CD4-positive, CD25-positive, alpha-beta regulatory T cell (primary cell): Measurements from ENCODE around the gene SGMS1. TPM values are rescaled to one million over a fixed set of nuclear protein-coding genes. Genes with fewer than 3 reads are reported as not detected.
"Not testable (repeated sequence)": the region's sequence is repeated elsewhere in the genome, so short reads cannot be mapped to it uniquely, and the experiment has no call there.

ENCODE experiments used
- ATAC-seq, 2 donors: fragments of 150-1000 bp; cut with Tn5 transposase; one replicate each; pipeline ENCODE4 v1.10.0; 2021; ENCODE audit warnings: low read depth in 2 of 2, moderate number of reproducible peaks in 2 of 2, moderate library complexity in 1 of 2
- DNase-seq, 3 donors: peaks; one replicate each; pipeline versions ENCODE4 v3.0.0 to v3.0.0-alpha.2; 2012 to 2022; ENCODE audit warnings: mixed read lengths in 1 of 3
- H3K27ac ChIP-seq: one replicate; pipeline ENCODE4 v1.7.0; 2013; ENCODE audit warnings: mild to moderate bottlenecking, low read length; ENCODE audit not compliant: insufficient read depth, poor library complexity, severe bottlenecking
- H3K27me3 ChIP-seq: one replicate; pipeline ENCODE4 v1.7.0; 2013; ENCODE audit warnings: low read length; ENCODE audit not compliant: control insufficient read depth, insufficient read depth
- H3K36me3 ChIP-seq: one replicate; pipeline ENCODE4 v1.7.0; 2013; ENCODE audit warnings: mild to moderate bottlenecking, low read length, moderate library complexity; ENCODE audit not compliant: control insufficient read depth, insufficient read depth
- H3K4me1 ChIP-seq: 2 replicates; pipeline ENCODE4 v1.7.0; 2013; ENCODE audit warnings: mild to moderate bottlenecking, low read length; ENCODE audit not compliant: insufficient read depth, control insufficient read depth, poor library complexity, severe bottlenecking
- H3K4me3 ChIP-seq: one replicate; pipeline ENCODE4 v1.7.0; 2013; ENCODE audit warnings: low read depth, mild to moderate bottlenecking, low read length, moderate library complexity
- H3K9me3 ChIP-seq, 2 experiments: 1 replicate in 1 of 2; 2 replicates in 1 of 2; pipeline ENCODE4 v1.7.0; 2013; ENCODE audit warnings: low read length in 2 of 2, mild to moderate bottlenecking in 1 of 2, moderate library complexity in 1 of 2; ENCODE audit not compliant: control insufficient read depth in 2 of 2
- H3K27ac Mint-ChIP-seq, 3 donors: one replicate each; pipeline ENCODE4 v1.8.0; 2020 to 2022; ENCODE audit warnings: mild to moderate bottlenecking in 3 of 3, mixed read lengths in 3 of 3, moderate library complexity in 2 of 3
- H3K27me3 Mint-ChIP-seq: one replicate; pipeline ENCODE4 v1.8.0; 2022; ENCODE audit warnings: mild to moderate bottlenecking, mixed read lengths
- H3K36me3 Mint-ChIP-seq: one replicate; pipeline ENCODE4 v1.8.0; 2020; ENCODE audit warnings: mixed read lengths
- H3K4me1 Mint-ChIP-seq, 4 donors: one replicate each; pipeline ENCODE4 v1.8.0; 2020 to 2022; ENCODE audit warnings: mixed read lengths in 4 of 4, mild to moderate bottlenecking in 1 of 4
- H3K4me3 Mint-ChIP-seq, 4 donors: one replicate each; pipeline ENCODE4 v1.8.0; 2020 to 2022; ENCODE audit warnings: mild to moderate bottlenecking in 4 of 4, mixed read lengths in 4 of 4, moderate library complexity in 3 of 4
- H3K9me3 Mint-ChIP-seq, 7 donors: one replicate each; pipeline ENCODE4 v1.8.0; 2020 to 2022; ENCODE audit warnings: mixed read lengths in 7 of 7, mild to moderate bottlenecking in 3 of 7, moderate library complexity in 2 of 7
- polyA plus RNA-seq, 4 donors: library from polyadenylated mRNA; unstranded; fragments of 300-500 nt; fragmentation: Illumina TruSeq; gene quantifications; one replicate each; pipeline ENCODE4 v1.2.3, GENCODE V29; 2021
- total RNA-seq: library from RNA; stranded (reverse); gene quantifications from one replicate; pipeline ENCODE4 v1.2.3, GENCODE V29; 2022

Gene SGMS1
- total and polyA plus RNA-seq, 5 donors from 2014 or later, result 25.7 to 241 (median 33.0) TPM

- ATAC-seq (no peak), DNase-seq (no peak)
- Histone ChIP-seq H3K27ac (no peak overlapping the region), H3K4me1 (peaks cover 11% of the 10 kb centered on the region), H3K4me3 (no peak overlapping the region), H3K9me3 (no peaks in the 10 kb centered on the region), H3K27me3 (no peaks in the 10 kb centered on the region), H3K36me3 (no peaks in the 10 kb centered on the region)
- no peak overlapping the region for H3K4me3 Mint-ChIP-seq
- no peaks in the 10 kb centered on the region for H3K27me3 Mint-ChIP-seq
- no peaks in the 10 kb centered on the region for H3K36me3 Mint-ChIP-seq
- H3K27ac Mint-ChIP-seq, result peak overlapping the region in 1 of 3 donors; percentile 68
- peaks cover 10 to 25% (median 14%) of the 10 kb centered on the region in 4 donors for H3K4me1 Mint-ChIP-seq
- no peaks in the 10 kb centered on the region for H3K9me3 Mint-ChIP-seq
Observed at GRCh38 chr10:50648935-50649227, 25.1 kb upstream of the SGMS1 start.

- no peak overlapping the region for H3K27ac ChIP-seq
- Mint-ChIP-seq H3K9me3 (no peaks in the 10 kb centered on the region), H3K27me3 (no peaks in the 10 kb centered on the region), H3K4me1 (peaks cover 5 to 27% (median 9%) of the 10 kb centered on the region in 4 donors), H3K36me3 (no peaks in the 10 kb centered on the region), H3K27ac (peak overlapping the region in 2 of 3 donors; percentile 68 to 83), H3K4me3 (no peak overlapping the region)
- DNase-seq, result no peak
- H3K9me3 ChIP-seq, result no peaks in the 10 kb centered on the region
- no peak for ATAC-seq
- no peak overlapping the region for H3K4me3 ChIP-seq
- peaks cover 6% of the 10 kb centered on the region for H3K4me1 ChIP-seq
- no peaks in the 10 kb centered on the region for H3K27me3 ChIP-seq
- no peaks in the 10 kb centered on the region for H3K36me3 ChIP-seq
Observed at GRCh38 chr10:50648089-50648934, 24.6 kb upstream of the SGMS1 start.

GRCh38 chr10:50647350-50647749 is 23.6 kb upstream of the SGMS1 start:
- not testable (repeated sequence) for H3K27ac ChIP-seq, H3K36me3 Mint-ChIP-seq, H3K36me3 ChIP-seq, H3K4me3 ChIP-seq, H3K4me1 ChIP-seq, DNase-seq, H3K27ac Mint-ChIP-seq, H3K9me3 Mint-ChIP-seq, H3K27me3 Mint-ChIP-seq, H3K4me3 Mint-ChIP-seq, H3K27me3 ChIP-seq, H3K9me3 ChIP-seq, ATAC-seq
- peaks cover 0 to 18% (median 4%) of the 10 kb centered on the region in 4 donors for H3K4me1 Mint-ChIP-seq

GRCh38 chr10:50645236-50645635 is 21.5 kb upstream of the SGMS1 start:
- DNase-seq (no peak), ATAC-seq (no peak)
- Mint-ChIP-seq H3K9me3 (no peaks in the 10 kb centered on the region), H3K4me1 (peaks cover 0 to 15% (median 7%) of the 10 kb centered on the region in 4 donors), H3K27me3 (no peaks in the 10 kb centered on the region), H3K36me3 (no peaks in the 10 kb centered on the region), H3K4me3 (no peak overlapping the region), H3K27ac (no peak overlapping the region)
- Histone ChIP-seq H3K27ac (no peak overlapping the region), H3K4me1 (peaks cover 3% of the 10 kb centered on the region), H3K36me3 (no peaks in the 10 kb centered on the region), H3K9me3 (no peaks in the 10 kb centered on the region), H3K27me3 (no peaks in the 10 kb centered on the region), H3K4me3 (no peak overlapping the region)

GRCh38 chr10:50641626-50642025 is 17.9 kb upstream of the SGMS1 start:
- no peak overlapping the region for H3K4me3 Mint-ChIP-seq
- no peak overlapping the region for H3K27ac Mint-ChIP-seq
- Histone ChIP-seq H3K4me3 (no peak overlapping the region), H3K27ac (no peak overlapping the region), H3K36me3 (no peaks in the 10 kb centered on the region), H3K4me1 (peaks cover 15% of the 10 kb centered on the region), H3K27me3 (no peaks in the 10 kb centered on the region), H3K9me3 (no peaks in the 10 kb centered on the region)
- peaks cover 7 to 27% (median 19%) of the 10 kb centered on the region in 4 donors for H3K4me1 Mint-ChIP-seq
- DNase-seq (no peak), ATAC-seq (no peak)
- no peaks in the 10 kb centered on the region for H3K36me3 Mint-ChIP-seq
- H3K27me3 Mint-ChIP-seq, result no peaks in the 10 kb centered on the region
- H3K9me3 Mint-ChIP-seq, result no peaks in the 10 kb centered on the region

- Histone ChIP-seq H3K27ac (no peak overlapping the region), H3K27me3 (no peaks in the 10 kb centered on the region), H3K36me3 (no peaks in the 10 kb centered on the region), H3K4me1 (peaks cover 29% of the 10 kb centered on the region), H3K4me3 (no peak overlapping the region), H3K9me3 (no peaks in the 10 kb centered on the region)
- DNase-seq, result no peak
- Mint-ChIP-seq H3K27ac (no peak overlapping the region), H3K4me1 (peaks cover 14 to 41% (median 29%) of the 10 kb centered on the region in 4 donors), H3K36me3 (no peaks in the 10 kb centered on the region), H3K4me3 (no peak overlapping the region), H3K27me3 (no peaks in the 10 kb centered on the region), H3K9me3 (no peaks in the 10 kb centered on the region)
- no peak for ATAC-seq
Observed at GRCh38 chr10:50640238-50640637, 16.5 kb upstream of the SGMS1 start.

- peak overlapping the region; percentile 15 for H3K27ac ChIP-seq
- Mint-ChIP-seq H3K4me1 (peaks cover 17 to 45% (median 33%) of the 10 kb centered on the region in 4 donors), H3K9me3 (no peaks in the 10 kb centered on the region), H3K36me3 (no peaks in the 10 kb centered on the region), H3K27ac (peak overlapping the region; percentile 64 to 85 (median 77)), H3K27me3 (no peaks in the 10 kb centered on the region), H3K4me3 (peak overlapping the region; percentile 38 to 82 (median 72))
- ATAC-seq, result peak; percentile 79 to 82
- no peaks in the 10 kb centered on the region for H3K27me3 ChIP-seq
- no peaks in the 10 kb centered on the region for H3K36me3 ChIP-seq
- no peaks in the 10 kb centered on the region for H3K9me3 ChIP-seq
- peak; percentile 11 to 77 (median 63) for DNase-seq
- peaks cover 29% of the 10 kb centered on the region for H3K4me1 ChIP-seq
- peak overlapping the region; percentile 84 for H3K4me3 ChIP-seq
Observed at GRCh38 chr10:50636618-50637579, 13.1 kb upstream of the SGMS1 start.
